ENCODE results near the gene GPR84. TPM values are rescaled to one million over a fixed set of nuclear protein-coding genes. Genes with fewer than 3 reads are reported as not detected.

Gene GPR84
- polyA plus RNA-seq (2011; rRNA removed) (not detected in 2 replicates), polyA plus RNA-seq (2017; fragmentation: RNase III; extraction: RNeasy Plus Mini Kit Qiagen cat#74134 plus additional on column Dnase treatment) (0.04 TPM in 1 of 3 replicates, not detected in the others), polyA minus RNA-seq (2011; rRNA and poly(A)+ RNA removed) (not detected in 2 replicates)
- polyA plus RNA-seq (2012; cell fraction: cytosol; rRNA removed), result 0.04 TPM in 1 of 2 replicates, not detected in the other
- polyA plus RNA-seq (2012; cell fraction: nucleus; rRNA removed), result 0.15 and 0.18 TPM in 2 replicates

DNA sequence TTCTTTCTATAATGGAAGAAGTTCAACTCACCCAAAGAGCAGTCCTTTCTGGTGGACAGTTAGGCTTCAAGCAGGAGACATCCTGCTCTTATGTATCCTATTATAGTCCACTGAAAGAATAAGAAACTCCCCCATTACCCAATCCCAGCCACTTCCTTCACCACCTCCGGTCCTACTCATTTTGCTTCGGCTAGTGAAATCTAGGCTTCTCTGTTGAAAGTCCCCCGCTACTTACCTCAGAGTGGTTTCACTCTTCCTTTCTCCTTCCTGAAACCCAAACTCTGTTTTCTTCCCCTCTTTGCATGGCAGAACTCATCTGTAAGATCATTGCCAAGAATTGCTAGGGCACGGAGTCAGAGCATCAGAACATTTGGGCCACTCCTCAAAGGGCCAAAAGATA, at the start of gene GPR84:
GPR84 (minus strand) TSS at position 74 of the 400 bp plus-strand sequence. CDS start 635 bp downstream, outside the sequence.
- H3K4me2 ChIP-seq, result no peak within 1 kb of the TSS
- ATAC-seq, result no peak
- CTCF ChIA-PET, result interaction anchor here (1.5 kb wide), 1 partner anchor 16 kb away, joined by 5 read pairs; no protein-coding TSS in a partner anchor
- TF ChIP-seq, protein P1, sequence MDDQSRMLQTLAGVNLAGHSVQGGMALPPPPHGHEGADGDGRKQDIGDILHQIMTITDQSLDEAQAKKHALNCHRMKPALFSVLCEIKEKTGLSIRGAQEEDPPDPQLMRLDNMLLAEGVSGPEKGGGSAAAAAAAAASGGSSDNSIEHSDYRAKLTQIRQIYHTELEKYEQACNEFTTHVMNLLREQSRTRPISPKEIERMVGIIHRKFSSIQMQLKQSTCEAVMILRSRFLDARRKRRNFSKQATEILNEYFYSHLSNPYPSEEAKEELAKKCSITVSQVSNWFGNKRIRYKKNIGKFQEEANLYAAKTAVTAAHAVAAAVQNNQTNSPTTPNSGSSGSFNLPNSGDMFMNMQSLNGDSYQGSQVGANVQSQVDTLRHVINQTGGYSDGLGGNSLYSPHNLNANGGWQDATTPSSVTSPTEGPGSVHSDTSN (IDR thresholded peaks at IDR 0.05), result no peak
- TF ChIP-seq CHD4 (IDR thresholded peaks at IDR 0.05; ENCODE audit: borderline replicate concordance) (no peak), CEBPB (IDR thresholded peaks at IDR 0.05) (no peak), RCOR1 (IDR thresholded peaks at IDR 0.05; ENCODE audit: low read depth, low read length) (no peak), ZFP36 (IDR thresholded peaks at IDR 0.05; ENCODE audit: borderline replicate concordance, partially characterized antibody) (no peak), KDM1A (IDR thresholded peaks at IDR 0.05; ENCODE audit: low read depth) (no peak), JUN (IDR thresholded peaks at IDR 0.05) (no peak), FOSB (CRISPR knock-in tag; IDR thresholded peaks at IDR 0.05) (no peak), GATA3 (IDR thresholded peaks at IDR 0.05; ENCODE audit: borderline replicate concordance) (no peak), FOSL2 (IDR thresholded peaks at IDR 0.05) (no peak), FOSL2 (CRISPR knock-in tag; IDR thresholded peaks at IDR 0.05) (no peak), HEYL (CRISPR knock-in tag; IDR thresholded peaks at IDR 0.05) (no peak), TFCP2L1 (CRISPR knock-in tag; IDR thresholded peaks at IDR 0.05) (no peak), FOXS1 (CRISPR knock-in tag; IDR thresholded peaks at IDR 0.05) (no peak), CBX2 (IDR thresholded peaks at IDR 0.05; ENCODE audit: borderline replicate concordance, low read depth) (no peak)
- TF ChIP-seq, protein P2, sequence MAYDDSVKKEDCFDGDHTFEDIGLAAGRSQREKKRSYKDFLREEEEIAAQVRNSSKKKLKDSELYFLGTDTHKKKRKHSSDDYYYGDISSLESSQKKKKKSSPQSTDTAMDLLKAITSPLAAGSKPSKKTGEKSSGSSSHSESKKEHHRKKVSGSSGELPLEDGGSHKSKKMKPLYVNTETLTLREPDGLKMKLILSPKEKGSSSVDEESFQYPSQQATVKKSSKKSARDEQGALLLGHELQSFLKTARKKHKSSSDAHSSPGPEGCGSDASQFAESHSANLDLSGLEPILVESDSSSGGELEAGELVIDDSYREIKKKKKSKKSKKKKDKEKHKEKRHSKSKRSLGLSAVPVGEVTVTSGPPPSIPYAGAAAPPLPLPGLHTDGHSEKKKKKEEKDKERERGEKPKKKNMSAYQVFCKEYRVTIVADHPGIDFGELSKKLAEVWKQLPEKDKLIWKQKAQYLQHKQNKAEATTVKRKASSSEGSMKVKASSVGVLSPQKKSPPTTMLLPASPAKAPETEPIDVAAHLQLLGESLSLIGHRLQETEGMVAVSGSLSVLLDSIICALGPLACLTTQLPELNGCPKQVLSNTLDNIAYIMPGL (CRISPR knock-in tag; IDR thresholded peaks at IDR 0.05; ENCODE audit: borderline replicate concordance), result no peak
- TF ChIP-seq, protein P3, sequence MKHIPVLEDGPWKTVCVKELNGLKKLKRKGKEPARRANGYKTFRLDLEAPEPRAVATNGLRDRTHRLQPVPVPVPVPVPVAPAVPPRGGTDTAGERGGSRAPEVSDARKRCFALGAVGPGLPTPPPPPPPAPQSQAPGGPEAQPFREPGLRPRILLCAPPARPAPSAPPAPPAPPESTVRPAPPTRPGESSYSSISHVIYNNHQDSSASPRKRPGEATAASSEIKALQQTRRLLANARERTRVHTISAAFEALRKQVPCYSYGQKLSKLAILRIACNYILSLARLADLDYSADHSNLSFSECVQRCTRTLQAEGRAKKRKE (CRISPR knock-in tag; IDR thresholded peaks at IDR 0.05; ENCODE audit: low read depth), result no peak
- POLR2A ChIA-PET, result no interaction called here
- WGBS (ENCODE audit: missing lambda C conversion rate), result 90% methylated on average over 4 of the region's 4 CpGs
- DNase-seq (ENCODE audit: low read depth in 1 of 2, low spot score in 1 of 2), result no peak
- no peak for FAIRE-seq
- H3K4me3 ChIP-seq, result no peak within 1 kb of the TSS
- H3K9me3 ChIP-seq, result no peaks in the 10 kb centered on the region
- no peak within 1 kb of the TSS for H3K27ac ChIP-seq
- H3K4me1 ChIP-seq, result peaks cover 28% of the 10 kb centered on the region

DNA sequence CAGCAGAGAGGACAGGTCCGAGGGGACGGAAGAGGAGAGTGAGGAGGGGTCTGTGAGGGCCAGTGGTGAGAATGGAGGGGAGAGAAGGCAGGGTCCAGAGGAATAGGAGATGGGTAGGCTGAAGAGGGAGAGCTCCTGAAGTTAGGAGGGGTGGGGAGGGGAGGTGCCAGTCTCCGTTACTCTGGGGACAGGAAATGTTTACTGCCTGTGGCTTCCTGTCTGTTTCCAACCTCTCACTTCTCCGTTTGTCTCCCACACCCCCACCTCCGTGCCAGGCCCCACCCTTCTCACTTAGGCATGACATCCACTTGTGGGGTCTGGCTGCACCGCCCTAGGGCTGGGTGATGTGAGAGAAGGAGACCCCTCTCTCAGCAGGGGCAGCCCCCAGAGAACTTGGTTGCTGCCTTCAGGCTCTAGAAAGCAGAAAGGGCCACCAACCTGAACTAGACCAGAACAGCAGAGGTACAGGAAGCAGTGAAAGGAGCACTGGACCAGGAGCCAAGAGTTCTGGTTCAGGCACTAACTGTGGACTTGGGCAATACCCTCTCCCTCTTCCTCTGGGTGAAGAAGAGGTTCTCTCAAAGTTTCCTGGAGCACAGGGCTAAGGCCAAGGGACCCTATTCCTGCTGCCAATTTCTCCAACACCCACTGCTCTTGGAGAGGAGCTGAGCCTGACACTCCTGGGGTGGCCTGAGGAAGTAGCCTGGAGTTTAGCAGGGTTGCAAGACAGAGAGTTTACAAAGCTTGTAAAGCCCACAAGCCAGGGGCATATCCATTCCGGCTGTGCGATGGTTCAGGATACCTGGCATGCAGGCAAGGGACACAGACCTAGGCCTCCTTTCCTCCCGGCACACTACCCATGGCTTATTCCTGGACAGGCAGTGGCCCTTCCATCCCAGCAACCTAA, 49.3 kb upstream of the GPR84 start:
- no peak for FAIRE-seq
- ChIA-PET POLR2A (no interaction called here), CTCF (interaction anchor here (0.8 to 47.9 kb wide), 6 partner anchors 11 to 35 kb away, joined by 3 to 1279 read pairs (median 8); no protein-coding TSS in a partner anchor)
- Histone ChIP-seq H3K4me3 (no peak overlapping the region), H3K27ac (peak overlapping the region in 1 of 2 experiments; percentile 47; a peak in 1 of 6 replicates), H3K4me1 (peaks cover 56% of the 10 kb centered on the region), H3K4me2 (no peak overlapping the region), H3K9me3 (no peaks in the 10 kb centered on the region)
- TF ChIP-seq SREBF2 (IDR thresholded peaks at IDR 0.05) (no peak), NR3C1 (IDR thresholded peaks at IDR 0.05) (no peak), MYC (IDR thresholded peaks at IDR 0.05; ENCODE audit: borderline replicate concordance, low read length) (no peak), RNF2 (IDR thresholded peaks at IDR 0.05; ENCODE audit: borderline replicate concordance, low read depth) (no peak), HOXB13 (CRISPR knock-in tag; IDR thresholded peaks at IDR 0.05; ENCODE audit: low read depth) (no peak), EHMT2 (IDR thresholded peaks at IDR 0.05; ENCODE audit: low read depth) (no peak), CHD4 (IDR thresholded peaks at IDR 0.05; ENCODE audit: borderline replicate concordance) (no peak), EP300 (IDR thresholded peaks at IDR 0.05) (no peak), NFE2L2 (conservative IDR thresholded peaks at IDR 0.05; ENCODE audit: low read length) (no peak), HDAC2 (IDR thresholded peaks at IDR 0.05) (no peak)
- TF ChIP-seq, protein P4, sequence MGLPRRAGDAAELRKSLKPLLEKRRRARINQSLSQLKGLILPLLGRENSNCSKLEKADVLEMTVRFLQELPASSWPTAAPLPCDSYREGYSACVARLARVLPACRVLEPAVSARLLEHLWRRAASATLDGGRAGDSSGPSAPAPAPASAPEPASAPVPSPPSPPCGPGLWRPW (IDR thresholded peaks at IDR 0.05), result no peak
- DNase-seq (ENCODE audit: low read depth in 1 of 2, low spot score in 1 of 2), result no peak
- 78% methylated on average over 9 of the region's 9 CpGs for WGBS (ENCODE audit: missing lambda C conversion rate)
- ATAC-seq, result no peak
